MG63 (cell line): ENCODE results near the gene SNX32. TPM values are rescaled to one million over a fixed set of nuclear protein-coding genes. Genes with fewer than 3 reads are reported as not detected.

ENCODE experiments used
- DNase-seq: peaks from one replicate; pipeline ENCODE4 v3.0.0-alpha.2; 2020
- H3K27me3 ChIP-seq: fragments of 250-450 bp; sonication (Bioruptor Pico); 2 replicates; pipeline ENCODE4 v1.5.1; 2020; ENCODE audit warnings: mild to moderate bottlenecking, moderate library complexity
- H3K36me3 ChIP-seq: fragments of 250-450 bp; sonication (Bioruptor Pico); 2 replicates; pipeline ENCODE4 v1.5.1; 2020; ENCODE audit warnings: mild to moderate bottlenecking, moderate library complexity
- H3K4me3 ChIP-seq: fragments of 250-450 bp; sonication (Bioruptor Pico); 2 replicates; pipeline ENCODE4 v1.5.1; 2020; ENCODE audit warnings: mild to moderate bottlenecking, moderate library complexity
- H3K9me3 ChIP-seq: fragments of 250-450 bp; sonication (Bioruptor Pico); 2 replicates; pipeline ENCODE4 v1.5.1; 2020; ENCODE audit warnings: mild to moderate bottlenecking, moderate library complexity
- total RNA-seq: library from RNA; depleted of rRNA; stranded (reverse); fragments of >200 nt; shearing (Covaris generic); gene quantifications from 2 replicates; pipeline ENCODE4 v1.2.3, GENCODE V29; 2014; ENCODE audit warnings: low replicate concordance

SNX32 gene
- total RNA-seq, 1 experiment from 2014 or later: 0.43 TPM

- no peak overlapping the region for H3K4me3 ChIP-seq
- H3K36me3 ChIP-seq: no peaks in the 10 kb centered on the region
- peaks cover 3% of the 10 kb centered on the region; the same call in 1 of the 2 replicates for H3K27me3 ChIP-seq
- DNase-seq: no peak
- no peaks in the 10 kb centered on the region for H3K9me3 ChIP-seq
Observed at GRCh38 chr11:65793625-65794400, 40.0 kb upstream of the SNX32 start.

GRCh38 chr11:65794570-65795510 is 38.9 kb upstream of the SNX32 start:
- no peak overlapping the region for H3K4me3 ChIP-seq
- DNase-seq: no peak
- no peaks in the 10 kb centered on the region for H3K9me3 ChIP-seq
- no peaks in the 10 kb centered on the region for H3K36me3 ChIP-seq
- H3K27me3 ChIP-seq: no peaks in the 10 kb centered on the region

- DNase-seq: no peak
- no peaks in the 10 kb centered on the region for H3K36me3 ChIP-seq
- no peaks in the 10 kb centered on the region for H3K27me3 ChIP-seq
- H3K9me3 ChIP-seq: no peaks in the 10 kb centered on the region
- no peak overlapping the region for H3K4me3 ChIP-seq
Observed at GRCh38 chr11:65796726-65797601, 36.8 kb upstream of the SNX32 start.

GRCh38 chr11:65797711-65798110 is 36.1 kb upstream of the SNX32 start:
- H3K27me3 ChIP-seq: no peaks in the 10 kb centered on the region; the same call in 1 of the 2 replicates
- DNase-seq: no peak
- H3K9me3 ChIP-seq: no peaks in the 10 kb centered on the region
- no peaks in the 10 kb centered on the region for H3K36me3 ChIP-seq
- no peak overlapping the region for H3K4me3 ChIP-seq

GRCh38 chr11:65798882-65799281 is 34.9 kb upstream of the SNX32 start:
- Histone ChIP-seq H3K4me3 (no peak overlapping the region), H3K36me3 (no peaks in the 10 kb centered on the region), H3K9me3 (no peaks in the 10 kb centered on the region), H3K27me3 (peaks cover 5% of the 10 kb centered on the region; the same call in 1 of the 2 replicates)
- no peak for DNase-seq

- H3K36me3 ChIP-seq: no peaks in the 10 kb centered on the region
- no peaks in the 10 kb centered on the region for H3K9me3 ChIP-seq
- H3K27me3 ChIP-seq: peaks cover 8% of the 10 kb centered on the region; the same call in 1 of the 2 replicates
- H3K4me3 ChIP-seq: no peak overlapping the region
- no peak for DNase-seq
Observed at GRCh38 chr11:65801153-65801987, 32.4 kb upstream of the SNX32 start.

GRCh38 chr11:65802841-65803240 is 30.9 kb upstream of the SNX32 start:
- Histone ChIP-seq H3K27me3 (peaks cover 8% of the 10 kb centered on the region; the same call in 1 of the 2 replicates), H3K4me3 (no peak overlapping the region), H3K9me3 (no peaks in the 10 kb centered on the region), H3K36me3 (no peaks in the 10 kb centered on the region)
- DNase-seq: no peak

GRCh38 chr11:65803797-65804492 is 29.8 kb upstream of the SNX32 start:
- Histone ChIP-seq H3K36me3 (no peaks in the 10 kb centered on the region), H3K9me3 (no peaks in the 10 kb centered on the region), H3K4me3 (no peak overlapping the region), H3K27me3 (peaks cover 8% of the 10 kb centered on the region; the same call in 1 of the 2 replicates)
- DNase-seq: no peak

- H3K36me3 ChIP-seq: no peaks in the 10 kb centered on the region
- no peak overlapping the region for H3K4me3 ChIP-seq
- H3K27me3 ChIP-seq: peaks cover 11% of the 10 kb centered on the region; the same call in 1 of the 2 replicates
- DNase-seq: no peak
- H3K9me3 ChIP-seq: no peaks in the 10 kb centered on the region
Observed at GRCh38 chr11:65806979-65807378, 26.8 kb upstream of the SNX32 start.

GRCh38 chr11:65808744-65809341 is 24.9 kb upstream of the SNX32 start:
- DNase-seq: no peak
- peaks cover 6% of the 10 kb centered on the region; the same call in 1 of the 2 replicates for H3K27me3 ChIP-seq
- no peaks in the 10 kb centered on the region for H3K36me3 ChIP-seq
- H3K9me3 ChIP-seq: no peaks in the 10 kb centered on the region
- no peak overlapping the region for H3K4me3 ChIP-seq

- DNase-seq: no peak
- H3K27me3 ChIP-seq: peaks cover 3% of the 10 kb centered on the region; the same call in 1 of the 2 replicates
- no peaks in the 10 kb centered on the region for H3K9me3 ChIP-seq
- H3K36me3 ChIP-seq: no peaks in the 10 kb centered on the region
- no peak overlapping the region for H3K4me3 ChIP-seq
Observed at GRCh38 chr11:65809496-65809895, 24.3 kb upstream of the SNX32 start.

GRCh38 chr11:65810046-65810868 is 23.5 kb upstream of the SNX32 start:
- no peak for DNase-seq
- no peaks in the 10 kb centered on the region for H3K36me3 ChIP-seq
- H3K4me3 ChIP-seq: no peak overlapping the region
- H3K9me3 ChIP-seq: no peaks in the 10 kb centered on the region
- H3K27me3 ChIP-seq: peaks cover 3% of the 10 kb centered on the region; the same call in 1 of the 2 replicates

- Histone ChIP-seq H3K9me3 (no peaks in the 10 kb centered on the region), H3K4me3 (no peak overlapping the region), H3K36me3 (no peaks in the 10 kb centered on the region), H3K27me3 (peaks cover 3% of the 10 kb centered on the region; the same call in 1 of the 2 replicates)
- no peak for DNase-seq
Observed at GRCh38 chr11:65811764-65812475, 21.8 kb upstream of the SNX32 start.
